ENCODE data around the gene KTI12.

KTI12 gene

DNA sequence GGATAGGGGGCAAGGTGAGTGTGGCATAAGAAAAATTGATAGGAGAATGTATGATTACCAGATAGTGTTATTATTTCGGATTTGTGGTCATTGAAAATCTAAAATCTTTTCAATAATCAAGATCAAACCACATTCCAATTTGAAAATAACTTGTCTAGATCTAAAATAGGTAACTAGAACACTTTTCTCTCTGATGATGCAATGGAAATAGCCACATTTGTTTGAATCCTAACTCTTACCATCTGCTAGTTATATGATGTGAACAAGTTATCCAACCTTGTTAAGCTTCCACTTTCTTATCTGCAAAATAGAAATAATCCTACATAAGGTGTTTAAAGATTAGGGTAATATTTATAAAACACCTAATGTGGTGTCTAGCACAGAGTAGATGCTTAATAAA lies 26.3 kb upstream of the KTI12 start:
- no peak for DNase-seq (ENCODE audit: low read depth)
- TF ChIP-seq, protein P1, sequence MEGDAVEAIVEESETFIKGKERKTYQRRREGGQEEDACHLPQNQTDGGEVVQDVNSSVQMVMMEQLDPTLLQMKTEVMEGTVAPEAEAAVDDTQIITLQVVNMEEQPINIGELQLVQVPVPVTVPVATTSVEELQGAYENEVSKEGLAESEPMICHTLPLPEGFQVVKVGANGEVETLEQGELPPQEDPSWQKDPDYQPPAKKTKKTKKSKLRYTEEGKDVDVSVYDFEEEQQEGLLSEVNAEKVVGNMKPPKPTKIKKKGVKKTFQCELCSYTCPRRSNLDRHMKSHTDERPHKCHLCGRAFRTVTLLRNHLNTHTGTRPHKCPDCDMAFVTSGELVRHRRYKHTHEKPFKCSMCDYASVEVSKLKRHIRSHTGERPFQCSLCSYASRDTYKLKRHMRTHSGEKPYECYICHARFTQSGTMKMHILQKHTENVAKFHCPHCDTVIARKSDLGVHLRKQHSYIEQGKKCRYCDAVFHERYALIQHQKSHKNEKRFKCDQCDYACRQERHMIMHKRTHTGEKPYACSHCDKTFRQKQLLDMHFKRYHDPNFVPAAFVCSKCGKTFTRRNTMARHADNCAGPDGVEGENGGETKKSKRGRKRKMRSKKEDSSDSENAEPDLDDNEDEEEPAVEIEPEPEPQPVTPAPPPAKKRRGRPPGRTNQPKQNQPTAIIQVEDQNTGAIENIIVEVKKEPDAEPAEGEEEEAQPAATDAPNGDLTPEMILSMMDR (conservative IDR thresholded peaks at IDR 0.05; ENCODE audit: low read depth, low read length): no peak
- no peak overlapping the region for H3K4me3 ChIP-seq (ENCODE audit: low read depth, low read length)

DNA sequence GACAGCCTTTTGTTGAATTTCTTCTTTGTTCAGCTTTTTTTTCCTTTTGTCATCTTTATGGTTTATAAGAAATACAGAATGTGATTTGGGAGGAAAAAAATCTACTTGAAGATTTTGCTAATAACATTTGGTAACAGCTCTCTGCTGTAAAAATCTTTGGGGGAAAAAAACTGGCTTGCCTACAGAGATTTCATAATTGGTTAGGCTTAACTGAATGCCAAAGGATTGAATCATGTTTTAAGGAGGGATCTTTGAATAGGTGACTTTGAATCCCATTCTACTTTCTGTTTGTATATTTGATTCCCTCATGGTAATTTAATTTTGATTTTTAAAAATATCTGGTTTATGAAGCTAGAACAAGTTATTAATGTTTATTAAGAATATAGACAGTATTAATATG lies 25.7 kb upstream of the KTI12 start:
- H3K4me3 ChIP-seq (ENCODE audit: low read depth, low read length): no peak overlapping the region
- peak; percentile 70 for DNase-seq (ENCODE audit: low read depth)
- TF ChIP-seq, protein P1 (conservative IDR thresholded peaks at IDR 0.05; ENCODE audit: low read depth, low read length): no peak

DNA sequence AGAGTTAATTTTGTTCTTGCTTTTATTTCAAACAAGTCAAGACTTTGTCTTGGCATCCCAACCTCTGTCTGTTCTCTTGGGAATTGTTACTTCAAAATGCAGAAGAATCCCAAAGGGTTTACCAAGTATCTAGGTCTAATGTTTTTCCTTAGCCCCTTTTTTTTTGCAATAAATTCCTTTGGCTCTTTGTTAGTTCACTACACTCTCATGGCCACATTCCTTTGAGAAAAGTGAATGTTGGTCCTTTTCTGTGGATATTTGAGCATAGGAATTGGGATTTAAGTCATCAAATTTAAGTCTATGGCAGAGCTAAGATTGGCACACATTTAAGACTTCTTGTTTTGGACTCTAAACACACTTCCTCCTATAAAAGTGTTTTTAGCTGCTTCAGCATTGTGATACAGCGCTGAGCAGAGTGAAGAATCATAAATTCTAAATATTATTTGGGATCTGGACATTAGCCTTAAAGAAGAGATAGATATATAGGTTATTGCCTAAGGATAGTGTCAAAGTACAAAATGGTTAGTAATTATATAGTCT lies 24.3 kb upstream of the KTI12 start:
- H3K4me3 ChIP-seq (ENCODE audit: low read depth, low read length): no peak overlapping the region
- peak; percentile 10 for DNase-seq (ENCODE audit: low read depth)
- TF ChIP-seq, protein P1 (conservative IDR thresholded peaks at IDR 0.05; ENCODE audit: low read depth, low read length): no peak

DNA sequence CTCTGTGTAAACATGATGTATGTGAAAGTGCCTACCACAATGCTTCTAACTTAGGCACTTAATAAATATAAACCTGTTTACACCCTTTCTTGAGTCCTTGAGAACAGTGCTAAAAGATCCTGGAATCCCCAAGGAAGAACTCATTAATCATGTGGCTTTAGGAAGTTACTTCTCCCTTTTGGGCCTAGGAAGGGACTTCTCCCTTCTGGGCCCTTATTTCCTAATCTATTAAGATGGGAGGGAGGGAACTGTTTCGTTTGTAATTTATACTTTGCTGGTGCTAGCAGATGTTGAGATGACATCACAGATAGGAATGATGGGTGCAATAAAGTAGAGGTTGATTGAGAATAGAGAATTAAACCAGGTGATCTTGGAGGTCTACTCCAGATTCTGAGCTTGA lies 23.6 kb upstream of the KTI12 start:
- TF ChIP-seq, protein P1 (conservative IDR thresholded peaks at IDR 0.05; ENCODE audit: low read depth, low read length): no peak
- H3K4me3 ChIP-seq (ENCODE audit: low read depth, low read length): peak overlapping the region; percentile 88
- peak; percentile 19 for DNase-seq (ENCODE audit: low read depth)

DNA sequence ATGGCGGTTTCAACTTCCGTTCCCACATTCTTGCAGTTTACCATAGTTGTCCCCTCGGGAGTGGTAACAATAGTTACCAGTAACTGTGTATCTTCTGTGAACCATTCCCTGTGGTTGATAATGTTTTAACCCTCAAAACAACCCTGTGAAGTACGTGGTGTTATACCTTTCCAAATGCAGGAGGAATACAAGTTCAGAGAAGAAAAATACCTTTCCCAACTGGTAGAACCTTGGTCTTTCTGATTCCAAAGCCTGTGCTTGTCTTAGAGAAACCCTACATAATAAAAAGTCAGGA lies 23.3 kb upstream of the KTI12 start:
- peak; percentile 75 for DNase-seq (ENCODE audit: low read depth)
- TF ChIP-seq, protein P1 (conservative IDR thresholded peaks at IDR 0.05; ENCODE audit: low read depth, low read length): no peak
- H3K4me3 ChIP-seq (ENCODE audit: low read depth, low read length): peak overlapping the region; percentile 88

DNA sequence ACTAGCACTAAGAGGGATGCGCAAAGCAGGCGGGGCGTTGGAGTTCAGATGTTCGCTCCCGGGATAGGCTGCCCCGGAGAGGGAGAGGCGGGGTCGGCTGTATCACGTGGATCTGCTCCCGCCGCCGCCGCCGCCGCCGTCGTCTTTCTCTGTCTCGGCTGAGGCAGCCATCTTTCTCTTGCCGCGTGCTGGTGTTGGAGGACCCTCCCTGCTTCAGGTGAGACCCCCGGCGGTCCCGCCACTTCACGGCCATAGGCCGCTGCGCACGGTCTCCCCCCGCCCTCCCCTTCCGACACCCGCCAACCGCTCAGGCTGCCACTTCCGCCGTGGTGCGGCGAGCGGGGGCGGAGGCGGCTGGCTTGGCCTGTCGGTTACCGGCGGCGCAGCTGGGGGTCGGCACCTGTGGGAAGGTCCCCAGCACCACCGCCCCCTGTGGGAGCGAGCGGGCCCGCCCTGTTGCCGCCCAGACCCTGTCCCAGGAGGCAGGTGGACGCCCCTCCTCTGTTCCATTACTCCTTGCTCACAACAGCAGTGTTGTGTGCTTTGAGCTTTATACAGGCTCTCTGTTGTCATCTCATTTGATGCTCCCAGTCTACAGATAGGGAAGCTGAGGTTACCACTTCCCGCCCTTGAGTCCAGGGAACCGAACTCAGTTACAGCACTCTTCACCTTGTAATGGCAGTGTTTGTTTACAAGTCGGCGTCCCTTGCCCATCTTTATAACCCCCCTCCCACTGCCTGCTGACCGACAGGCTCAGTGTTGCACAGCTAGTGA lies 22.7 kb upstream of the KTI12 start, which contains the start of gene BTF3L4:
Gene BTF3L4 (plus strand): TSS at position 133 of the 774 bp plus-strand sequence. CDS start 3,553 bp downstream, outside the sequence.
- peak; percentile 96 for DNase-seq (ENCODE audit: low read depth)
- H3K4me3 ChIP-seq (ENCODE audit: low read depth, low read length): peak within 1 kb of the TSS; percentile 88
- TF ChIP-seq, protein P1 (conservative IDR thresholded peaks at IDR 0.05; ENCODE audit: low read depth, low read length): no peak

DNA sequence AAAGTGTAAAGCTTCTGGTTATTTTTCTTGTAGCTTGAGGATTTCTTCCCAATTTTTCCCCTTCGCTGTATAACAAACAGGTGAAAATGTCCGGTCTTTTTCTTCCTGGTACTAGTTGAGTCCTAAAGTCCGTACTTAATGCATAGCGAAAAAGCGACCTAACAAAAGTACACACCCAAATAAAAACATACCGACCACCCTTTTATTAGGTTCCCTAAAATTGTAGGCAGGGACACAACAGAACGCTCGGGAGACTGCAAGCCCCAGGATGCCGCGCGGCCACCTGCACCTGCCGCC lies 22.2 kb upstream of the KTI12 start:
- no peak for DNase-seq (ENCODE audit: low read depth)
- TF ChIP-seq, protein P1 (conservative IDR thresholded peaks at IDR 0.05; ENCODE audit: low read depth, low read length): no peak
- peak overlapping the region; percentile 88 for H3K4me3 ChIP-seq (ENCODE audit: low read depth, low read length)

Measured in choroid plexus epithelial cell (primary cell).